Esophagus muscularis mucosa (tissue), 4 donors: ENCODE results near the gene ADCY1. TPM values are rescaled to one million over a fixed set of nuclear protein-coding genes. Genes with fewer than 3 reads are reported as not detected.

ENCODE experiments used
- DNase-seq: peaks from one replicate; pipeline ENCODE4 v3.0.0-alpha.2; 2017; ENCODE audit errors: extremely low spot score
- H3K27ac ChIP-seq, 4 donors: fragments of 200-600 bp; sonication (generic); replicated peaks in 1 of 4; 1 replicate in 3 of 4; 2 replicates in 1 of 4; pipeline ENCODE4 v1.5.1; 2016 to 2019; ENCODE audit warnings: mild to moderate bottlenecking in 1 of 4
- H3K27me3 ChIP-seq, 4 donors: fragments of 200-600 bp; sonication (generic); one replicate each; pipeline versions ENCODE4 v1.5.1 to v1.6.0; 2016 to 2019
- H3K36me3 ChIP-seq, 4 donors: fragments of 200-600 bp; sonication (generic); one replicate each; pipeline ENCODE4 v1.5.1; 2016 to 2019
- H3K4me1 ChIP-seq, 4 donors: fragments of 200-600 bp; sonication (generic); one replicate each; pipeline ENCODE4 v1.5.1; 2016 to 2019
- H3K4me3 ChIP-seq, 4 donors: fragments of 200-600 bp; sonication (generic); 1 replicate in 2 of 4; 2 replicates in 2 of 4; pipeline ENCODE4 v1.5.1; 2016 to 2019; ENCODE audit warnings: mild to moderate bottlenecking in 4 of 4, moderate library complexity in 1 of 4
- H3K9me3 ChIP-seq, 4 donors: fragments of 200-600 bp; sonication (generic); 1 replicate in 3 of 4; 2 replicates in 1 of 4; pipeline ENCODE4 v1.5.1; 2016 to 2019
- EP300 ChIP-seq: sonication (generic); formaldehyde crosslinking; IDR thresholded peaks from one replicate; pipeline ENCODE4 v1.6.1; 2017; ENCODE audit warnings: antibody characterized with exemption
- POLR2A ChIP-seq: fragments of 450-650 bp; IDR thresholded peaks from one replicate; pipeline ENCODE4 v1.6.1; 2017; ENCODE audit warnings: antibody characterized with exemption, moderate library complexity, mild to moderate bottlenecking, low read depth
- POLR2AphosphoS5 ChIP-seq, 2 donors: sonication (generic); formaldehyde crosslinking; IDR thresholded peaks; one replicate each; pipeline ENCODE4 v1.6.1; 2017; ENCODE audit warnings: antibody characterized with exemption in 2 of 2
- WGBS: methylation state at CpG from one replicate; pipeline ENCODE4 v1.1.5; 2018; 5-methylcytosine and 5-hydroxymethylcytosine counted together
- intact Hi-C: fragments of 100-400 bp; cut with DNase I; formaldehyde crosslinking; loops from one replicate; pipeline ENCODE4 v1.15.1; 2023
- total RNA-seq, 4 donors: library from RNA; depleted of rRNA; stranded (reverse); fragments of >200 nt; gene quantifications; one replicate each; pipeline versions ENCODE4 v1.1.0 to v1.2.1, GENCODE V29; 2016
- TF ChIP-seq, protein P1 (sequence below), 3 experiments: fragments of 200-600 bp in 2 of 3; fragments of 450-650 bp in 1 of 3; sonication (generic) in 2 of 3; IDR thresholded peaks; one replicate each; pipeline ENCODE4 v1.5.1; 2017 to 2019; ENCODE audit warnings: antibody characterized with exemption in 3 of 3, mild to moderate bottlenecking in 2 of 3, moderate library complexity in 1 of 3

Gene ADCY1
- total RNA-seq, 4 donors from 2014 or later: 0.42 to 2.1 (median 1.2) TPM

DNA sequence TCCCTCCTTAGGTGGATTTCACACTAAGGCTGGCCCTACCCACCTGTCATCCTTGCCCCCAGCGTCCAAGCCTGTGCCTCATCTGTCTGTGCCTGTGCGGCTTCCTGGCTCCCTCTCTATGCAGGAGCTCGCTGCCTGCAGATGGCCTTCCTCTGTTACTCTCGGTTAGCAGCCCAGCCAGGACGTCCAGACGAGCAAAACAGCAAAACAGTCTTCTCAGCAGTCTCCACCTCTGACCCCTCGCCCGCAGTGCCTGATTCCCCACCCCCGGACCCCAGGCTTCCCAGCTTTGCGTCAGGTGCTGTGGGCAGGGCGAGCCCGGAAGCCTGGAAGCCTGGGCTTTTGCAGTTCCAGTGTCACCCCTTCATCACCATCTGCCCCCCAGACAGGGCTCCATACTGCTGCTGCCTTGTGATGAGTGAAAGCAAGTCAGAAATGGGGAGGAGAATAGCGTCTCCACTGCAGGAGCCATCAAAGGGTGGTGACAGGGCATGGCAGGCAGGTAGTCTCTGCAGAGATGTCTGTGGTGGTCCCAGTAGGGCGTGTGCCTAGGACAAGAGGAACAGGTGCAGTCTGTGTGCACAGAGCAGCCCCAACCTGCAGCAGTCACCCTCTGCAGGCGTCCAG, 88.5 kb downstream of the ADCY1 start:
- no peaks in the 10 kb centered on the region for H3K4me1 ChIP-seq
- H3K9me3 ChIP-seq: no peaks in the 10 kb centered on the region
- H3K27me3 ChIP-seq: no peaks in the 10 kb centered on the region
- H3K36me3 ChIP-seq: no peaks in the 10 kb centered on the region
- no peak overlapping the region for H3K27ac ChIP-seq
- H3K4me3 ChIP-seq: no peak overlapping the region
- peak; percentile 89 for DNase-seq
- intact Hi-C loops: no loop called here
- WGBS: 75% methylated on average over 14 of the region's 15 CpGs
- TF ChIP-seq, protein P1, sequence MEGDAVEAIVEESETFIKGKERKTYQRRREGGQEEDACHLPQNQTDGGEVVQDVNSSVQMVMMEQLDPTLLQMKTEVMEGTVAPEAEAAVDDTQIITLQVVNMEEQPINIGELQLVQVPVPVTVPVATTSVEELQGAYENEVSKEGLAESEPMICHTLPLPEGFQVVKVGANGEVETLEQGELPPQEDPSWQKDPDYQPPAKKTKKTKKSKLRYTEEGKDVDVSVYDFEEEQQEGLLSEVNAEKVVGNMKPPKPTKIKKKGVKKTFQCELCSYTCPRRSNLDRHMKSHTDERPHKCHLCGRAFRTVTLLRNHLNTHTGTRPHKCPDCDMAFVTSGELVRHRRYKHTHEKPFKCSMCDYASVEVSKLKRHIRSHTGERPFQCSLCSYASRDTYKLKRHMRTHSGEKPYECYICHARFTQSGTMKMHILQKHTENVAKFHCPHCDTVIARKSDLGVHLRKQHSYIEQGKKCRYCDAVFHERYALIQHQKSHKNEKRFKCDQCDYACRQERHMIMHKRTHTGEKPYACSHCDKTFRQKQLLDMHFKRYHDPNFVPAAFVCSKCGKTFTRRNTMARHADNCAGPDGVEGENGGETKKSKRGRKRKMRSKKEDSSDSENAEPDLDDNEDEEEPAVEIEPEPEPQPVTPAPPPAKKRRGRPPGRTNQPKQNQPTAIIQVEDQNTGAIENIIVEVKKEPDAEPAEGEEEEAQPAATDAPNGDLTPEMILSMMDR (IDR thresholded peaks at IDR 0.05): no peak
- TF ChIP-seq EP300 (no peak), POLR2A (no peak), POLR2AphosphoS5 (IDR thresholded peaks at IDR 0.05) (no peak)

DNA sequence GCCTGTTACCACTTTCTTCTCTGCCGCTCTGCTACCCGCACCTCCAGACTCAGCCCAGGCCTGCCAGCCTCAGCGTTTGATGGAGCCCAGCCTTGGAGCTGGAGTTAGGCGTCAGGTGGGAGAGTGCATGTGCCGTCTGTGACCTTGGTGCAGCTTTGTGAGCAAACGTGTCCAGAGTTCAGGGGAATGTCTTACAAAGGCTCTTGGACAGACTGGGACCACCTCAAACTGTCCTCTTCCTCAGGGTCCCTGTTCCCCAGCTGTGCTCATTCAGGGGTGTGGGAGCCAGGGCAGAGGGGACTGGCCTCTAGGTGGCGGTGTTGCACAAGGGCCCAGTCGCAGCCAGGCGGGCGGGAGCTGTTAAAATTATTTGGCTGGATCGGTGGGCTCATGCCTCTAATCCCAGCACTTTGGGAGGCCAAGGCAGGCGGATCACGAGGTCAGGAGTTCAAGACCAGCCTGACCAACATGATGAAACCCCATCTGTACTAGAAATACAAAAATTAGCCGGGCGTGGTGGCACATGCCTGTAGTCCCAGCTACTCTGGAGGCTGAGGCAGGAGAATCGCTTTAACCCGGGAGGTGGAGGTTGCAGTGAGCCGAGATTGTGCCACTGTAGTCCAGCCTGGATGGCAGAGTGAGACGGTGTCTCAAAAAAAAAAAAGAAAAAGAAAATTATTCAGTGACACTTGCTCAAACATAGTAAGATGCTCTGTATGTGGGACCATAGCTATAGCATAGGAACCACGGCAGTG, 89.2 kb downstream of the ADCY1 start:
- Histone ChIP-seq H3K9me3 (no peaks in the 10 kb centered on the region), H3K4me3 (no peak overlapping the region), H3K4me1 (no peaks in the 10 kb centered on the region), H3K36me3 (no peaks in the 10 kb centered on the region), H3K27ac (no peak overlapping the region), H3K27me3 (no peaks in the 10 kb centered on the region)
- DNase-seq: no peak
- 89% methylated on average over 17 of the region's 20 CpGs for WGBS
- TF ChIP-seq POLR2AphosphoS5 (IDR thresholded peaks at IDR 0.05): no peak
- TF ChIP-seq, protein P1 (IDR thresholded peaks at IDR 0.05): peak in 2 of 3 experiments; percentile 33 to 53
- intact Hi-C loops: no loop called here

DNA sequence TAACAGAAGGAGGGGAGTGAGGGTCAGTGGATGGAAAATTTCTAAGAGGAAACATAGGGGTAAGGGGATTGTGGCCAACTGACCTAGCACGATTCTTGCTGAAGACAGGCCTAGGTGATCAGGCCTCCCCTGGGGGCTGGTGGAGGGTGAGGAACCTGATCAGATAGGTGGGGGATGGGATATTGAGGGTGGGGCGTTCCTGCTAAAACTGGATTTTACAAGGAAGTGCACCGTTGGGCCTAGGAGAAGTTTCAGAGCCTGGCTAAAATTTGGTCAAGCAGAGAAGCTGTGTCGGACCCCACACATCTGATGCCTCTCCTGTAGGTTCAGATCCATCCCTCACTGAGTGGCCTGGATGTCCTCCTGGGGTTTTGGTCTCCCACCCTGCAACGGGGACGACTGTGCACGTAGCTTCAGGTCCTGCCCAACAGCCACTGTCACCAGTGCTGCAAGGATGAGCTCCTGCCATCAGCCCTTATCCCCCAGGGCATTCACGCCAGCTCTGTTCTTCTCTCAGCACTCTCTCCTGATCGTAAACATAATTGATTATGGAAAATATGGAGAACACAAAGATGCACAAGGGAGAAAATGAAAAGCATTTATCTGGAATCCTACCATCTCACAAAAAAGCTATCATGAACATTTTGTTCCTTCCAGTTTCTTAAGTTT, 89.9 kb downstream of the ADCY1 start:
- no peak overlapping the region for H3K27ac ChIP-seq
- H3K4me1 ChIP-seq: no peaks in the 10 kb centered on the region
- WGBS: 95% methylated on average over 9 of the region's 9 CpGs
- DNase-seq: no peak
- TF ChIP-seq POLR2AphosphoS5 (IDR thresholded peaks at IDR 0.05) (no peak), EP300 (no peak)
- TF ChIP-seq, protein P1 (IDR thresholded peaks at IDR 0.05): no peak
- H3K27me3 ChIP-seq: no peaks in the 10 kb centered on the region
- no peaks in the 10 kb centered on the region for H3K9me3 ChIP-seq
- no peak overlapping the region for H3K4me3 ChIP-seq
- intact Hi-C loops: no loop called here
- H3K36me3 ChIP-seq: no peaks in the 10 kb centered on the region

DNA sequence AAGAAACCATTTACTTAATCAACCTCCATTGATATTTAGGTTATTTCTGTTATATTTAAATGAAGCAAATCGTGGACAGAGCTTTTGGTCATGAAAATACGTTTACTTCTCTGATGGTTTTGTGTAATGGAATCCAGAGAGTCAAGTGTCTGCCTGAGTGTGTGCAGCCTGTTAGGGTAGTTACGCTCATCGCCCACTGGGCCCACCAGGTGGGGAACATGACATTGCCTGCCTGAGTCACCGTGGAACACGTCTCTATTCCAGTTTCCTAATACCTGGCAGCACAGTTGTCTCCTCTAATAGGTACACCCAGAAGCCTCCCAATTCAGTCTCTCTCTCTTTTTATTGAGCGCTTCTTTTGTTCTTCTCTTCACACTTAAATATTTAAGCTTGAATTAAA, 91.0 kb downstream of the ADCY1 start:
- H3K4me1 ChIP-seq: no peaks in the 10 kb centered on the region
- H3K27ac ChIP-seq: no peak overlapping the region
- intact Hi-C loops: no loop called here
- peak; percentile 42 for DNase-seq
- no peaks in the 10 kb centered on the region for H3K36me3 ChIP-seq
- no peaks in the 10 kb centered on the region for H3K27me3 ChIP-seq
- no peak overlapping the region for H3K4me3 ChIP-seq
- TF ChIP-seq, protein P1 (IDR thresholded peaks at IDR 0.05): no peak
- TF ChIP-seq POLR2A (no peak), EP300 (no peak), POLR2AphosphoS5 (IDR thresholded peaks at IDR 0.05) (no peak)
- 91% methylated on average over 7 of the region's 7 CpGs for WGBS
- no peaks in the 10 kb centered on the region for H3K9me3 ChIP-seq
